HG03103 (cell line): ENCODE measurements around the gene CCDC71L.

ENCODE experiments used
- ATAC-seq: cut with Tn5 transposase; IDR thresholded peaks from one replicate; pipeline ENCODE4 v1.9.1; 2021; ENCODE audit warnings: low read depth; ENCODE audit not compliant: unreplicated experiment

The CCDC71L gene

GRCh38 chr7:106659166-106659962, 1.6 kb downstream of the CCDC71L start:
- ATAC-seq: no peak

- no peak for ATAC-seq
These were observed 2.4 kb downstream of the CCDC71L start for GRCh38 chr7:106658316-106659165.

- ATAC-seq: no peak
These were observed 3.6 kb downstream of the CCDC71L start for GRCh38 chr7:106657085-106657991.

- ATAC-seq: no peak
These were observed 5.1 kb downstream of the CCDC71L start for GRCh38 chr7:106655703-106656498.

- no peak for ATAC-seq
These were observed 7.5 kb downstream of the CCDC71L start for GRCh38 chr7:106653488-106653887.

GRCh38 chr7:106652909-106653308, 8.0 kb downstream of the CCDC71L start:
- ATAC-seq: no peak

- no peak for ATAC-seq
These were observed 8.9 kb downstream of the CCDC71L start for GRCh38 chr7:106652092-106652491.

- no peak for ATAC-seq
These were observed 14.7 kb downstream of the CCDC71L start for GRCh38 chr7:106646256-106646655.

GRCh38 chr7:106644999-106645398, 16.0 kb downstream of the CCDC71L start:
- ATAC-seq: no peak

- ATAC-seq: no peak
These were observed 17.6 kb downstream of the CCDC71L start for GRCh38 chr7:106643216-106644000.

- ATAC-seq: no peak
These were observed 19.5 kb downstream of the CCDC71L start for GRCh38 chr7:106641416-106641815.

GRCh38 chr7:106640368-106641141, 20.4 kb downstream of the CCDC71L start:
- no peak for ATAC-seq

- ATAC-seq: no peak
These were observed 21.3 kb downstream of the CCDC71L start for GRCh38 chr7:106639476-106640334.

GRCh38 chr7:106635411-106635810, 25.5 kb downstream of the CCDC71L start:
- no peak for ATAC-seq

GRCh38 chr7:106634958-106635357, 26.0 kb downstream of the CCDC71L start:
- ATAC-seq: no peak

- no peak for ATAC-seq
These were observed 30.3 kb downstream of the CCDC71L start for GRCh38 chr7:106630648-106631047.

GRCh38 chr7:106629516-106629915, 31.4 kb downstream of the CCDC71L start:
- no peak for ATAC-seq
